Stomach (tissue), 4 donors: Measurements from ENCODE around the gene PTPRE.

Experiments used
- CTCF ChIP-seq, 7 experiments: fragments of 450-650 bp in 4 of 7; fragments of 200-600 bp in 3 of 7; sonication (generic) in 3 of 7; IDR thresholded peaks; one replicate each; pipeline ENCODE4 v1.5.1; 2016 to 2019; ENCODE audit warnings: antibody characterized with exemption in 7 of 7, control low read depth in 2 of 7, mild to moderate bottlenecking in 1 of 7
- EP300 ChIP-seq: sonication (generic); formaldehyde crosslinking; IDR thresholded peaks from one replicate; pipeline ENCODE4 v1.6.1; 2017; ENCODE audit warnings: antibody characterized with exemption
- POLR2A ChIP-seq, 4 donors: fragments of 450-650 bp; IDR thresholded peaks; one replicate each; pipeline ENCODE4 v1.6.1; 2016; ENCODE audit warnings: antibody characterized with exemption in 4 of 4, control low read depth in 2 of 4, mild to moderate bottlenecking in 1 of 4, moderate library complexity in 1 of 4
- POLR2AphosphoS5 ChIP-seq, 3 donors: sonication (generic); formaldehyde crosslinking; IDR thresholded peaks; one replicate each; pipeline ENCODE4 v1.6.1; 2016; ENCODE audit warnings: antibody characterized with exemption in 3 of 3

- TF ChIP-seq POLR2A (IDR thresholded peaks at IDR 0.05) (no peak), CTCF (IDR thresholded peaks at IDR 0.05) (no peak), POLR2AphosphoS5 (IDR thresholded peaks at IDR 0.05) (no peak), EP300 (no peak)
Measured at GRCh38 chr10:128084364-128084763, 177.5 kb downstream of the PTPRE start.
